ENCODE data around the gene ATP5PB. TPM values are rescaled to one million over a fixed set of nuclear protein-coding genes. Genes with fewer than 3 reads are reported as not detected.
A peak's percentile ranks its signal among the peaks of the same experiment; 100 is the strongest.

Gene ATP5PB
- polyA plus RNA-seq, 3 donors: 112 to 597 (median 557) TPM

DNA sequence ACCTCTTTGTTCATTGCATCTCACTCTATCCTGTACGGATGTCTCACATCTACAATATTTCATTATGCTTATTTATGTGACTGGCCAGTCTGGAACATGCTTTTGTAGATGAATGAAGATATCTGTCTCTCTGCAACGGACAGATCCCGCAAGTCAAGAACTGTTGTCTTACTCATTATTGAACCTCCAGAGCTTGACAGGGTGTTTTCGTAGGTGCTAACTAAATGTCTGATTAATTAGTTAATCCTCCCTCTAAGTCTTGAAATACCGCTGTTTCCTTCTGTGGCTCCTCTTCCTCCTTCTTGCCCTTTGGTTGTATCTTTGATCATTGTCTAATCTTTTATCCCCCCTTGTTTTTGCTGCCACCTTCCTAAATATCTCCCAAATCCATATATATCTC lies 21.3 kb downstream of the ATP5PB start:
- DNase-seq: peak in 1 of 3 donors; percentile 18
- no peaks in the 10 kb centered on the region for H3K27me3 Mint-ChIP-seq (ENCODE audit: low read depth in 3 of 3)
- peak overlapping the region in 2 of 3 experiments; percentile 34 to 66 for H3K4me3 ChIP-seq (replicated peaks in 1 of 3; ENCODE audit: low read depth in 2 of 3, low read length in 3 of 3)
- no peak overlapping the region for H3K27ac Mint-ChIP-seq
- no peaks in the 10 kb centered on the region for H3K9me3 Mint-ChIP-seq
- TF ChIP-seq, protein P1, sequence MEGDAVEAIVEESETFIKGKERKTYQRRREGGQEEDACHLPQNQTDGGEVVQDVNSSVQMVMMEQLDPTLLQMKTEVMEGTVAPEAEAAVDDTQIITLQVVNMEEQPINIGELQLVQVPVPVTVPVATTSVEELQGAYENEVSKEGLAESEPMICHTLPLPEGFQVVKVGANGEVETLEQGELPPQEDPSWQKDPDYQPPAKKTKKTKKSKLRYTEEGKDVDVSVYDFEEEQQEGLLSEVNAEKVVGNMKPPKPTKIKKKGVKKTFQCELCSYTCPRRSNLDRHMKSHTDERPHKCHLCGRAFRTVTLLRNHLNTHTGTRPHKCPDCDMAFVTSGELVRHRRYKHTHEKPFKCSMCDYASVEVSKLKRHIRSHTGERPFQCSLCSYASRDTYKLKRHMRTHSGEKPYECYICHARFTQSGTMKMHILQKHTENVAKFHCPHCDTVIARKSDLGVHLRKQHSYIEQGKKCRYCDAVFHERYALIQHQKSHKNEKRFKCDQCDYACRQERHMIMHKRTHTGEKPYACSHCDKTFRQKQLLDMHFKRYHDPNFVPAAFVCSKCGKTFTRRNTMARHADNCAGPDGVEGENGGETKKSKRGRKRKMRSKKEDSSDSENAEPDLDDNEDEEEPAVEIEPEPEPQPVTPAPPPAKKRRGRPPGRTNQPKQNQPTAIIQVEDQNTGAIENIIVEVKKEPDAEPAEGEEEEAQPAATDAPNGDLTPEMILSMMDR (IDR thresholded peaks at IDR 0.05): no peak
- peaks cover 17% of the 10 kb centered on the region in 2 donors for H3K36me3 Mint-ChIP-seq
- no peaks in the 10 kb centered on the region for H3K27me3 ChIP-seq (ENCODE audit: control insufficient read depth in 2 of 2, insufficient read depth in 2 of 2, low read length in 2 of 2)
- H4K20me1 ChIP-seq (ENCODE audit: insufficient read depth, low read length): no peaks in the 10 kb centered on the region
- H3K4me1 ChIP-seq (ENCODE audit: control insufficient read depth in 1 of 2, insufficient read depth in 2 of 2, low read length in 2 of 2): peaks cover 49 to 57% of the 10 kb centered on the region in 2 donors
- H3K27ac ChIP-seq (ENCODE audit: low read depth in 1 of 2, low read length in 2 of 2): peak overlapping the region; percentile 66 to 96
- intact Hi-C loops (cut with micrococcal nuclease): loop anchor here (5.0 kb wide), 1 partner anchor 37 kb away; no protein-coding TSS in a partner anchor
- 20% methylated on average over 1 of the region's 5 CpGs for WGBS (ENCODE audit: insufficient coverage)
- no peak overlapping the region for H3K4me3 Mint-ChIP-seq
- no peaks in the 10 kb centered on the region for H3K9me3 ChIP-seq (replicated peaks in 1 of 2; ENCODE audit: control insufficient read depth in 1 of 2, insufficient read depth in 1 of 2, low read length in 2 of 2)
- peak overlapping the region; percentile 18 for H2AFZ ChIP-seq (ENCODE audit: insufficient read depth, low read depth, low read length, poor library complexity, severe bottlenecking)
- H3K9ac ChIP-seq (ENCODE audit: insufficient read depth, low read length, poor library complexity, severe bottlenecking): peak overlapping the region; percentile 38
- peaks cover 15% of the 10 kb centered on the region for H3K4me1 Mint-ChIP-seq
- peaks cover 4 to 21% of the 10 kb centered on the region in 2 donors for H3K36me3 ChIP-seq (replicated peaks in 1 of 2; ENCODE audit: control insufficient read depth in 1 of 2, insufficient read depth in 2 of 2, low read length in 2 of 2)
- peaks cover 36% of the 10 kb centered on the region for H3K79me2 ChIP-seq (ENCODE audit: insufficient read depth, low read length)
- peak overlapping the region; percentile 68 for H3K4me2 ChIP-seq (replicated peaks; ENCODE audit: extremely low read depth, low read length, poor library complexity, severe bottlenecking)

DNA sequence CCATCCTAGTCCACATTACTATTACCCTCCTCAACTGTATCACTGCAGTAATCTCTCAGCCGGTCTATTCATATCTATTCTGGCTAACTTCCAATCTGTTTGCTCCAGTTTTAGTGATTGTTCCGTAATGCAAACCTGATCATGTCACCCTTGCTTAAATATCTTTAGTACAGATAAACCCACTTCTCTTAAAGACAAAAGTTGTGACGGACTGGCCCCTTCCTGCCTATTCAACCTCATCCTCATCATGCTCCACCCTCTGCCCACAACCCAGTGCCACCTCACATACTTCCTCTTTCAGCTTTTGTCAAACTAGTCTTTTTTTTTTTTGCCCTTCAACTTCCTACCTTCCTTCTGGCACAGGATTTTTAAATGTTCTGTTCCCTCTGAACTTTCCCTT lies 21.7 kb downstream of the ATP5PB start:
- H3K4me3 Mint-ChIP-seq: no peak overlapping the region
- peak overlapping the region; percentile 66 to 96 for H3K27ac ChIP-seq (ENCODE audit: low read depth in 1 of 2, low read length in 2 of 2)
- peaks cover 53 to 61% of the 10 kb centered on the region in 2 donors for H3K4me1 ChIP-seq (ENCODE audit: control insufficient read depth in 1 of 2, insufficient read depth in 2 of 2, low read length in 2 of 2)
- H3K36me3 ChIP-seq (replicated peaks in 1 of 2; ENCODE audit: control insufficient read depth in 1 of 2, insufficient read depth in 2 of 2, low read length in 2 of 2): peaks cover 4 to 21% of the 10 kb centered on the region in 2 donors
- TF ChIP-seq, protein P1 (IDR thresholded peaks at IDR 0.05): no peak
- H3K4me3 ChIP-seq (replicated peaks in 1 of 3; ENCODE audit: low read depth in 2 of 3, low read length in 3 of 3): peak overlapping the region in 2 of 3 experiments; percentile 34 to 66
- intact Hi-C loops (cut with micrococcal nuclease): loop anchor here (5.0 kb wide), 1 partner anchor 36 kb away; no protein-coding TSS in a partner anchor
- H3K9ac ChIP-seq (ENCODE audit: insufficient read depth, low read length, poor library complexity, severe bottlenecking): peak overlapping the region; percentile 38
- DNase-seq: peak; percentile 91 to 93 (median 92)
- peaks cover 19% of the 10 kb centered on the region for H3K4me1 Mint-ChIP-seq
- no peak overlapping the region for H3K27ac Mint-ChIP-seq
- H3K9me3 ChIP-seq (replicated peaks in 1 of 2; ENCODE audit: control insufficient read depth in 1 of 2, insufficient read depth in 1 of 2, low read length in 2 of 2): no peaks in the 10 kb centered on the region
- peak overlapping the region; percentile 68 for H3K4me2 ChIP-seq (replicated peaks; ENCODE audit: extremely low read depth, low read length, poor library complexity, severe bottlenecking)
- H4K20me1 ChIP-seq (ENCODE audit: insufficient read depth, low read length): no peaks in the 10 kb centered on the region
- H3K79me2 ChIP-seq (ENCODE audit: insufficient read depth, low read length): peaks cover 40% of the 10 kb centered on the region
- no peaks in the 10 kb centered on the region for H3K9me3 Mint-ChIP-seq
- no peaks in the 10 kb centered on the region for H3K27me3 ChIP-seq (ENCODE audit: control insufficient read depth in 2 of 2, insufficient read depth in 2 of 2, low read length in 2 of 2)
- 3% methylated on average over 3 of the region's 3 CpGs for WGBS (ENCODE audit: insufficient coverage)
- H3K27me3 Mint-ChIP-seq (ENCODE audit: low read depth in 3 of 3): no peaks in the 10 kb centered on the region
- peak overlapping the region; percentile 18 for H2AFZ ChIP-seq (ENCODE audit: insufficient read depth, low read depth, low read length, poor library complexity, severe bottlenecking)
- H3K36me3 Mint-ChIP-seq: peaks cover 19 to 21% of the 10 kb centered on the region in 2 donors

Measured in CD14-positive monocyte (primary cell).